ENCODE data around the gene OR4K1. TPM values are rescaled to one million over a fixed set of nuclear protein-coding genes. Genes with fewer than 3 reads are reported as not detected.

The OR4K1 gene
- total RNA-seq = not detected

- H3K27me3 ChIP-seq = no peaks in the 10 kb centered on the region
- H3K4me3 ChIP-seq = no peak within 1 kb of the TSS
- no peak for TF ChIP-seq CTCF (IDR thresholded peaks at IDR 0.05)
- no peaks in the 10 kb centered on the region for H3K36me3 ChIP-seq
- H3K27ac ChIP-seq = no peak within 1 kb of the TSS
- H3K9me3 ChIP-seq = no peaks in the 10 kb centered on the region
- H3K9ac ChIP-seq (ENCODE audit: low read depth in 2 of 2, low read length in 2 of 2) = no peak within 1 kb of the TSS
- intact Hi-C loops (cut with DNase I) = no loop called here
- H3K4me1 ChIP-seq = no peaks in the 10 kb centered on the region
- DNase-seq = no peak
Observed at GRCh38 chr14:19930617-19931016, at the start of gene OR4K1. Gene OR4K1, plus strand, starts transcription at chr14:19930917. Its CDS starts 4,750 bp downstream, at chr14:19935667.

DNA sequence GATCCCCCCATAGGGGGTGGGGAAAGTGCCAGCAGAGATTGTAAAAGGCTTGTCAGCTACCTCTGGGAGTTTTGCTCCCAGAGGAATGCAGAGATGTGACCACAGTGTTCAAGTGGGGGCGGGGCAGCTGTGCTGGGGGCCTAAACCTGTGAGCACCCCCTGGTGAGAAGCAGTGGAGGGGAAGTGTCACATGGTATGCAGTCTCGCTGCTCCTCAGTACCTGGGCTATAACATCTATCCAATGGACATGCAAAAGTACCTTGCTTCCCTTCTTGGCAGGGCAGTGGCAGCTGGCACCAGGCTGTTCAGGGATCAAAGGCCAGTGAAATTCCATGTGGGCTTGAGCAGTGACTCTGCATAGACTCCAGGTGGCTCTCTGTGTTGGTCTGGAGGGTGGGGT lies 35.4 kb upstream of the OR4K1 start:
- H3K4me3 ChIP-seq = no peak overlapping the region
- intact Hi-C loops (cut with DNase I) = no loop called here
- no peak overlapping the region for H3K27ac ChIP-seq
- no peaks in the 10 kb centered on the region for H3K4me1 ChIP-seq
- no peak for DNase-seq
- H3K9me3 ChIP-seq = peaks cover 12% of the 10 kb centered on the region
- TF ChIP-seq CTCF (IDR thresholded peaks at IDR 0.05) = no peak
- H3K36me3 ChIP-seq = no peaks in the 10 kb centered on the region
- no peaks in the 10 kb centered on the region for H3K27me3 ChIP-seq
- H3K9ac ChIP-seq (ENCODE audit: low read depth in 2 of 2, low read length in 2 of 2) = no peak overlapping the region

GRCh38 chr14:19900999-19901398 lies 29.7 kb upstream of the OR4K1 start:
- no peaks in the 10 kb centered on the region for H3K27me3 ChIP-seq
- DNase-seq = no peak
- no peak for TF ChIP-seq CTCF (IDR thresholded peaks at IDR 0.05)
- no peaks in the 10 kb centered on the region for H3K4me1 ChIP-seq
- no peaks in the 10 kb centered on the region for H3K36me3 ChIP-seq
- intact Hi-C loops (cut with DNase I) = no loop called here
- H3K9me3 ChIP-seq = peaks cover 7% of the 10 kb centered on the region
- no peak overlapping the region for H3K27ac ChIP-seq
- no peak overlapping the region for H3K4me3 ChIP-seq
- H3K9ac ChIP-seq (ENCODE audit: low read depth in 2 of 2, low read length in 2 of 2) = no peak overlapping the region

GRCh38 chr14:19902409-19902808 lies 28.3 kb upstream of the OR4K1 start:
- no peaks in the 10 kb centered on the region for H3K27me3 ChIP-seq
- intact Hi-C loops (cut with DNase I) = no loop called here
- no peaks in the 10 kb centered on the region for H3K4me1 ChIP-seq
- no peak overlapping the region for H3K27ac ChIP-seq
- no peak for TF ChIP-seq CTCF (IDR thresholded peaks at IDR 0.05)
- DNase-seq = no peak
- H3K36me3 ChIP-seq = no peaks in the 10 kb centered on the region
- peaks cover 6% of the 10 kb centered on the region for H3K9me3 ChIP-seq
- H3K9ac ChIP-seq (ENCODE audit: low read depth in 2 of 2, low read length in 2 of 2) = no peak overlapping the region
- no peak overlapping the region for H3K4me3 ChIP-seq

DNA sequence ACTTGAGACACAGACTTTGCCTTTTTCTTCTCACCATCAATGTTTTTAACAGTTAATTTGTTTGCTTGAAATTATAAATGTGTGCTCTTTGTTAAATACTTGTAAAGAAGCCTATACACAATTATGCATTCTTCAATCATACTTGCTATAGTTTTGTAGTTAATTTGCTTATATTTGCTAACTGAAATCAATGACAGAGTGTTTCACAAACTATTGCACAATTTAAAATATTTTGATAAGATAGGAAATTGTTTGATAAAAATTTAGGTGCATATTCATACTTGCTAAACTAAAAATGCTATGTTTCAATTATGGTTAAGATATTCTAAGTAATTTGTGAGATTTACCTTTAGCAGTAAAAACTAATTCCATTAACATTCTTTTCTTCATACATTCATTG lies 24.1 kb upstream of the OR4K1 start:
- no peak for TF ChIP-seq CTCF (IDR thresholded peaks at IDR 0.05)
- no peak overlapping the region for H3K27ac ChIP-seq
- H3K9ac ChIP-seq (ENCODE audit: low read depth in 2 of 2, low read length in 2 of 2) = no peak overlapping the region
- no peaks in the 10 kb centered on the region for H3K36me3 ChIP-seq
- intact Hi-C loops (cut with DNase I) = no loop called here
- DNase-seq = no peak
- H3K4me3 ChIP-seq = no peak overlapping the region
- no peaks in the 10 kb centered on the region for H3K9me3 ChIP-seq
- no peaks in the 10 kb centered on the region for H3K27me3 ChIP-seq
- H3K4me1 ChIP-seq = no peaks in the 10 kb centered on the region

DNA sequence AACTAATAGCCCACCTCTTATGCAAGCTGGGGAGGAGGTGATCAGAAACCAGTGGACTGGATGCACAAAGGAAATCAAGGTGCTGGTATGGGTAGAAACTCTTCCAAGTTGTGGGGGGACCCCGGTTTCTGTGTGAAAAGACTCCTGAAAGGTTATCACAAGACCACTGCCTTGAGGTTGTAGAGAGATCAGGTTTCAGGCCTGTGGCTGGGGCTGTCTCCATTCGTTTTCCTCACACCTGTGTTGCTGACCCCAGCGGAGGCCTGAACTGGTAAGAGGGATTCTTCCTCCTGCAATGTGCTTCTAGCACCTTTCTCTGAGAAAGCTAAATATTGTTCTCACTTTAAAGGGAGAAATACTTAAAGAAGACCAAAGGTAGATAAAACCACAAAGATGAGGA lies 19.6 kb upstream of the OR4K1 start:
- TF ChIP-seq CTCF (IDR thresholded peaks at IDR 0.05) = no peak
- intact Hi-C loops (cut with DNase I) = no loop called here
- Histone ChIP-seq H3K27ac (no peak overlapping the region), H3K27me3 (no peaks in the 10 kb centered on the region), H3K9me3 (peaks cover 3% of the 10 kb centered on the region), H3K9ac (ENCODE audit: low read depth in 2 of 2, low read length in 2 of 2) (no peak overlapping the region), H3K4me3 (no peak overlapping the region), H3K4me1 (no peaks in the 10 kb centered on the region), H3K36me3 (no peaks in the 10 kb centered on the region)
- no peak for DNase-seq
